ENCODE data around the gene GSC2. TPM values are rescaled to one million over a fixed set of nuclear protein-coding genes. Genes with fewer than 3 reads are reported as not detected.

GSC2 gene
- total and polyA plus RNA-seq, 11 donors = not detected

DNA sequence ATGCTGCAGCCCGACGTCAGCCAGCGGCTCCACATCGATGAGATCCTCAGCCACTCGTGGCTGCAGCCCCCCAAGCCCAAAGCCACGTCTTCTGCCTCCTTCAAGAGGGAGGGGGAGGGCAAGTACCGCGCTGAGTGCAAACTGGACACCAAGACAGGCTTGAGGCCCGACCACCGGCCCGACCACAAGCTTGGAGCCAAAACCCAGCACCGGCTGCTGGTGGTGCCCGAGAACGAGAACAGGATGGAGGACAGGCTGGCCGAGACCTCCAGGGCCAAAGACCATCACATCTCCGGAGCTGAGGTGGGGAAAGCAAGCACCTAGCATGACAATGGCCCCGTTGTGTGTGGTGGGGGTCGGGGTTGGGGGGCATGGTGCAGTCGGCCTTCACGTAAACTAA, 17.9 kb downstream of the GSC2 start:
- Histone ChIP-seq H3K27ac (no peak overlapping the region), H3K36me3 (peaks cover 0 to 52% (median 42%) of the 10 kb centered on the region in 9 donors), H3K4me1 (no peaks in the 10 kb centered on the region), H3K4me3 (no peak overlapping the region), H3K9me3 (no peaks in the 10 kb centered on the region), H3K27me3 (no peaks in the 10 kb centered on the region)
- intact Hi-C loops (cut with DNase I) = no loop called here
- WGBS, 4 donors = 90 to 97% (median 96%) methylated on average over 20 of the region's 20 CpGs
- TF ChIP-seq, protein P1, sequence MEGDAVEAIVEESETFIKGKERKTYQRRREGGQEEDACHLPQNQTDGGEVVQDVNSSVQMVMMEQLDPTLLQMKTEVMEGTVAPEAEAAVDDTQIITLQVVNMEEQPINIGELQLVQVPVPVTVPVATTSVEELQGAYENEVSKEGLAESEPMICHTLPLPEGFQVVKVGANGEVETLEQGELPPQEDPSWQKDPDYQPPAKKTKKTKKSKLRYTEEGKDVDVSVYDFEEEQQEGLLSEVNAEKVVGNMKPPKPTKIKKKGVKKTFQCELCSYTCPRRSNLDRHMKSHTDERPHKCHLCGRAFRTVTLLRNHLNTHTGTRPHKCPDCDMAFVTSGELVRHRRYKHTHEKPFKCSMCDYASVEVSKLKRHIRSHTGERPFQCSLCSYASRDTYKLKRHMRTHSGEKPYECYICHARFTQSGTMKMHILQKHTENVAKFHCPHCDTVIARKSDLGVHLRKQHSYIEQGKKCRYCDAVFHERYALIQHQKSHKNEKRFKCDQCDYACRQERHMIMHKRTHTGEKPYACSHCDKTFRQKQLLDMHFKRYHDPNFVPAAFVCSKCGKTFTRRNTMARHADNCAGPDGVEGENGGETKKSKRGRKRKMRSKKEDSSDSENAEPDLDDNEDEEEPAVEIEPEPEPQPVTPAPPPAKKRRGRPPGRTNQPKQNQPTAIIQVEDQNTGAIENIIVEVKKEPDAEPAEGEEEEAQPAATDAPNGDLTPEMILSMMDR (IDR thresholded peaks at IDR 0.05) = no peak
- TF ChIP-seq POLR2A (IDR thresholded peaks at IDR 0.05) = no peak
- ATAC-seq = no peak
- DNase-seq = peak in 1 of 5 donors; percentile 54

DNA sequence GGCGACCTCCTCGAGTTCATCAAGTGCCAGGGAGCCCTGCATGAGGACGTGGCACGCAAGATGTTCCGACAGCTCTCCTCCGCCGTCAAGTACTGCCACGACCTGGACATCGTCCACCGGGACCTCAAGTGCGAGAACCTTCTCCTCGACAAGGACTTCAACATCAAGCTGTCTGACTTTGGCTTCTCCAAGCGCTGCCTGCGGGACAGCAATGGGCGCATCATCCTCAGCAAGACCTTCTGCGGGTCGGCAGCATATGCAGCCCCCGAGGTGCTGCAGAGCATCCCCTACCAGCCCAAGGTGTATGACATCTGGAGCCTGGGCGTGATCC, 18.4 kb downstream of the GSC2 start:
- intact Hi-C loops (cut with DNase I) = no loop called here
- Histone ChIP-seq H3K4me1 (no peaks in the 10 kb centered on the region), H3K9me3 (no peaks in the 10 kb centered on the region), H3K36me3 (peaks cover 0 to 47% (median 37%) of the 10 kb centered on the region in 9 donors), H3K27ac (no peak overlapping the region), H3K4me3 (no peak overlapping the region), H3K27me3 (no peaks in the 10 kb centered on the region)
- DNase-seq = peak in 1 of 5 donors; percentile 40
- WGBS, 4 donors = 94 to 97% (median 96%) methylated on average over 18 to 19 of the region's 19 CpGs
- ATAC-seq = no peak
- TF ChIP-seq, protein P1 (IDR thresholded peaks at IDR 0.05) = no peak
- TF ChIP-seq POLR2A (IDR thresholded peaks at IDR 0.05) = no peak

DNA sequence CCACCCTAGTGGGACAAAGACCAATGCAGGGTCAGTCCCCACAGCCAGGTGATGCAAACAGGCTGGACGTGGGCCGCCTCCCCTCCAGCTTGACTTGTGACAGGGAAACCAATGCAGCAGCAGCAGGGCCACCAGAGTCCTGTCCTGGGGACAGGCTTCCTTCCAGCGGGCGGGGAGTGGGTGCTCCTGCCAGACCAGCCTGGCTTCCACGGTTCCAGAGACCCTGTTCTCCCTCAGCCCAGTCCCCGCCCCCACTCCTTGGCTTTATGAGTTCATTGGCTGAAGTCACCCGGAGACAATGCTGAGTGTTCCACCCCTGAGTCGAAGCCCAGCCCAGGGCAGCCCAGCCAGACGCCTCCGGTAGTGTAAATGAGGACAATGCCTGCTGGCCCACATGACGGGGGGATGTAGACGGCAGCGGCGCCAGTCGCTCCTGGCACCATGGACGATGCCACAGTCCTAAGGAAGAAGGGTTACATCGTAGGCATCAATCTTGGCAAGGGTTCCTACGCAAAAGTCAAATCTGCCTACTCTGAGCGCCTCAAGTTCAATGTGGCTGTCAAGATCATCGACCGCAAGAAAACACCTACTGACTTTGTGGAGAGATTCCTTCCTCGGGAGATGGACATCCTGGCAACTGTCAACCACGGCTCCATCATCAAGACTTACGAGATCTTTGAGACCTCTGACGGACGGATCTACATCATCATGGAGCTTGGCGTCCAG, 19.0 kb downstream of the GSC2 start, which contains the start of gene TSSK2:
Gene TSSK2, plus strand, starts transcription at position 350 of the 726 bp plus-strand sequence. Its CDS starts 92 bp downstream, at position 442.
- WGBS, 4 donors = 87 to 91% (median 89%) methylated on average over 23 to 27 of the region's 27 CpGs
- TF ChIP-seq POLR2A (IDR thresholded peaks at IDR 0.05) = no peak
- TF ChIP-seq, protein P1 (IDR thresholded peaks at IDR 0.05) = no peak
- ATAC-seq (no peak), DNase-seq (peak in 1 of 5 donors; percentile 55)
- H3K9me3 ChIP-seq = no peaks in the 10 kb centered on the region
- peaks cover 0 to 42% (median 32%) of the 10 kb centered on the region in 9 donors for H3K36me3 ChIP-seq
- intact Hi-C loops (cut with DNase I) = no loop called here
- no peak within 1 kb of the TSS for H3K4me3 ChIP-seq
- no peaks in the 10 kb centered on the region for H3K27me3 ChIP-seq
- no peaks in the 10 kb centered on the region for H3K4me1 ChIP-seq
- H3K27ac ChIP-seq = no peak within 1 kb of the TSS

DNA sequence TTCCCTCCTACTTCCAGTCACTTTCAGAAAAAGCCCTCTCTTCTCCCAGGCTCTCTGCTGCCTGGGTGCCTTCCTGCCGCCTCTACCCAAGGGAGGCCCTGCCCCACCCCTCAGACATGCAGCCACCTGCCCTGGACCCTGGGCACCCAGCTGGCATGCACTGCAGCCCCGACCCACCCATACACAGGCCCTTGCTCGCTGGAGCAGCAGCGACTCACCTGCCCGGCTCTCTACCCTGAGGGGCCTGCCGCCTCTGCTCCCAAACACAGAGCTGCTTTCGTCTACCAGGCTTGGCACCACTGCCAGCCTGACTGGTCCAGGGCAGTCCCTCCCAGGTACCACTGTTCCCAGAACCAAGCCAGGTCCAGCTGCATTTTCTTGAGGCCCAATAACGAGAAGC, 20.2 kb downstream of the GSC2 start:
- intact Hi-C loops (cut with DNase I) = loop anchor here in 1 of 10 donors (10.0 kb wide), 1 partner anchor 65 kb away; no protein-coding TSS in a partner anchor
- no peak for ATAC-seq
- Histone ChIP-seq H3K4me1 (no peaks in the 10 kb centered on the region), H3K27me3 (no peaks in the 10 kb centered on the region), H3K27ac (no peak overlapping the region), H3K9me3 (no peaks in the 10 kb centered on the region), H3K36me3 (peaks cover 0 to 33% (median 20%) of the 10 kb centered on the region in 9 donors), H3K4me3 (no peak overlapping the region)
- DNase-seq = peak in 1 of 5 donors; percentile 33
- TF ChIP-seq, protein P1 (IDR thresholded peaks at IDR 0.05) = no peak
- TF ChIP-seq POLR2A (IDR thresholded peaks at IDR 0.05) = no peak
- 80 to 90% (median 86%) methylated on average over 8 of the region's 8 CpGs for WGBS, 4 donors

All from heart left ventricle (tissue), 16 donors.